H9 (cell line): ENCODE measurements around the gene WLS. TPM values are rescaled to one million over a fixed set of nuclear protein-coding genes. Genes with fewer than 3 reads are reported as not detected.

ENCODE experiments used
- DNase-seq: peaks from one replicate; pipeline ENCODE4 v3.0.0-alpha.2; 2017
- H2AFZ ChIP-seq: one replicate; pipeline ENCODE4 v1.6.1; 2013; ENCODE audit warnings: mild to moderate bottlenecking, low read length, control low read depth, moderate library complexity
- H2AK5ac ChIP-seq: 2 replicates; pipeline ENCODE4 v1.6.1; 2013; ENCODE audit warnings: low read length, control low read depth, mixed read lengths; ENCODE audit not compliant: insufficient read length
- H2BK120ac ChIP-seq: one replicate; pipeline ENCODE4 v1.6.1; 2013; ENCODE audit warnings: low read depth, mild to moderate bottlenecking, low read length, control low read depth, inconsistent platforms; ENCODE audit not compliant: poor library complexity, severe bottlenecking
- H2BK12ac ChIP-seq: 2 replicates; pipeline ENCODE4 v1.6.1; 2013; ENCODE audit warnings: low read length, control low read depth, mixed read lengths, low read depth; ENCODE audit not compliant: insufficient read length
- H2BK15ac ChIP-seq: 2 replicates; pipeline ENCODE4 v1.6.1; 2013; ENCODE audit warnings: low read depth, low read length, control low read depth
- H2BK20ac ChIP-seq: one replicate; pipeline ENCODE4 v1.6.1; 2013; ENCODE audit warnings: low read depth, mild to moderate bottlenecking, low read length, control low read depth, inconsistent platforms; ENCODE audit not compliant: poor library complexity, severe bottlenecking
- H2BK5ac ChIP-seq: 2 replicates; pipeline ENCODE4 v1.6.1; 2013; ENCODE audit warnings: low read length, control low read depth, mixed read lengths; ENCODE audit not compliant: insufficient read length
- H3K14ac ChIP-seq: 2 replicates; pipeline ENCODE4 v1.6.1; 2013; ENCODE audit warnings: low read length, control low read depth; ENCODE audit not compliant: insufficient read depth
- H3K18ac ChIP-seq: 2 replicates; pipeline ENCODE4 v1.6.1; 2013; ENCODE audit warnings: low read depth, mild to moderate bottlenecking, mixed read lengths, low read length, control low read depth; ENCODE audit not compliant: insufficient read length
- H3K23ac ChIP-seq: 2 replicates; pipeline ENCODE4 v1.6.1; 2013; ENCODE audit warnings: low read length, control low read depth, mixed read lengths, low read depth; ENCODE audit not compliant: insufficient read length
- H3K23me2 ChIP-seq: 2 replicates; pipeline ENCODE4 v1.6.1; 2013; ENCODE audit warnings: low read depth, mild to moderate bottlenecking, mixed read lengths, low read length, control low read depth; ENCODE audit not compliant: insufficient read length, poor library complexity, severe bottlenecking
- H3K27ac ChIP-seq: 2 replicates; pipeline ENCODE4 v1.5.1; 2013; ENCODE audit warnings: low read length, control low read depth, mixed read lengths, low read depth; ENCODE audit not compliant: insufficient read length
- H3K27me3 ChIP-seq: 2 replicates; pipeline ENCODE4 v1.6.1; 2013; ENCODE audit warnings: low read length, control low read depth, inconsistent platforms; ENCODE audit not compliant: insufficient read depth
- H3K4ac ChIP-seq: 2 replicates; pipeline ENCODE4 v1.6.1; 2013; ENCODE audit warnings: low read depth, mild to moderate bottlenecking, control low read depth, inconsistent platforms, low read length, moderate library complexity
- H3K4me1 ChIP-seq: 2 replicates; pipeline ENCODE4 v1.6.1; 2013; ENCODE audit warnings: low read length, control low read depth, inconsistent platforms; ENCODE audit not compliant: insufficient read depth
- H3K4me2 ChIP-seq: 2 replicates; pipeline ENCODE4 v1.6.1; 2013; ENCODE audit warnings: low read length, control low read depth, mixed read lengths; ENCODE audit not compliant: insufficient read length, insufficient read depth
- H3K56ac ChIP-seq: 2 replicates; pipeline ENCODE4 v1.6.1; 2013; ENCODE audit warnings: low read depth, mild to moderate bottlenecking, mixed read lengths, low read length, control low read depth; ENCODE audit not compliant: insufficient read length
- H3K79me1 ChIP-seq: 2 replicates; pipeline ENCODE4 v1.6.1; 2013; ENCODE audit warnings: low read depth, mild to moderate bottlenecking, moderate library complexity, low read length, control low read depth, inconsistent platforms; ENCODE audit not compliant: insufficient read depth, poor library complexity, severe bottlenecking
- H3K79me2 ChIP-seq: 2 replicates; pipeline ENCODE4 v1.6.1; 2013; ENCODE audit warnings: low read length, control low read depth, inconsistent platforms; ENCODE audit not compliant: insufficient read depth
- H3K9ac ChIP-seq: 2 replicates; pipeline ENCODE4 v1.6.1; 2013; ENCODE audit warnings: low read length, control low read depth, mixed read lengths; ENCODE audit not compliant: insufficient read length; ENCODE audit errors: extremely low read depth
- H3K9me3 ChIP-seq: one replicate; pipeline ENCODE4 v1.6.1; 2013; ENCODE audit warnings: low read depth, low read length, inconsistent platforms; ENCODE audit not compliant: control insufficient read depth
- H3T11ph ChIP-seq: one replicate; pipeline ENCODE4 v1.6.1; 2013; ENCODE audit warnings: mild to moderate bottlenecking, low read length, control low read depth, inconsistent platforms
- H4K20me1 ChIP-seq: one replicate; pipeline ENCODE4 v1.6.1; 2013; ENCODE audit not compliant: control insufficient read depth, insufficient read length, insufficient read depth
- H4K5ac ChIP-seq: 2 replicates; pipeline ENCODE4 v1.6.1; 2013; ENCODE audit warnings: low read depth, mild to moderate bottlenecking, mixed read lengths, low read length, control low read depth; ENCODE audit not compliant: insufficient read length
- H4K8ac ChIP-seq: replicated peaks from 2 replicates; pipeline ENCODE4 v1.6.1; 2013; ENCODE audit warnings: low read length, control low read depth, mixed read lengths, low read depth; ENCODE audit not compliant: insufficient read length
- H4K91ac ChIP-seq: 2 replicates; pipeline ENCODE4 v1.6.1; 2013; ENCODE audit warnings: low read depth, mild to moderate bottlenecking, moderate library complexity, mixed read lengths, low read length, control low read depth; ENCODE audit not compliant: insufficient read length
- H3K27ac Mint-ChIP-seq, 3 experiments: 2 replicates in 2 of 3; 3 replicates in 1 of 3; pipeline ENCODE4 v1.8.0; 2020 to 2021; ENCODE audit warnings: mixed read lengths in 3 of 3, mild to moderate bottlenecking in 1 of 3, moderate library complexity in 1 of 3
- H3K27me3 Mint-ChIP-seq: 2 replicates; pipeline ENCODE4 v1.8.0; 2021; ENCODE audit warnings: low read depth, mild to moderate bottlenecking, moderate library complexity, mixed read lengths
- H3K36me3 Mint-ChIP-seq, 3 experiments: 2 replicates in 2 of 3; 3 replicates in 1 of 3; pipeline ENCODE4 v1.8.0; 2020 to 2021; ENCODE audit warnings: low read depth in 3 of 3, mixed read lengths in 3 of 3; ENCODE audit not compliant: insufficient read depth in 1 of 3
- H3K4me1 Mint-ChIP-seq, 2 experiments: 2 replicates each; pipeline ENCODE4 v1.8.0; 2020; ENCODE audit warnings: mixed read lengths in 2 of 2
- H3K4me3 Mint-ChIP-seq, 2 experiments: 2 replicates in 1 of 2; 3 replicates in 1 of 2; pipeline ENCODE4 v1.8.0; 2020 to 2021; ENCODE audit warnings: mild to moderate bottlenecking in 2 of 2, mixed read lengths in 2 of 2, moderate library complexity in 1 of 2
- H3K9me3 Mint-ChIP-seq, 2 experiments: 2 replicates in 1 of 2; 3 replicates in 1 of 2; pipeline ENCODE4 v1.8.0; 2020; ENCODE audit warnings: mild to moderate bottlenecking in 2 of 2, mixed read lengths in 2 of 2, moderate library complexity in 1 of 2
- WGBS: extraction: QIAGEN DNeasy Blood & Tissue Kit; methylation state at CpG from one replicate; pipeline ENCODE4 v1.1.7; 2013; ENCODE audit warnings: missing lambda C conversion rate, low lambda C conversion rate, mixed read lengths; ENCODE audit not compliant: insufficient read length; ENCODE audit errors: extremely low coverage; 5-methylcytosine and 5-hydroxymethylcytosine counted together
- total RNA-seq: library from RNA; stranded (reverse); gene quantifications from 2 replicates; pipeline ENCODE4 v1.2.1, GENCODE V29; 2021
- TF ChIP-seq, protein P1 (sequence below): fragments of 200-600 bp; sonication (generic); conservative IDR thresholded peaks from 3 replicates; pipeline ENCODE4 v1.8.0; 2021; ENCODE audit warnings: antibody characterized with exemption, mild to moderate bottlenecking

The WLS gene
- total RNA-seq, 1 experiment from 2014 or later = 0.94 TPM

DNA sequence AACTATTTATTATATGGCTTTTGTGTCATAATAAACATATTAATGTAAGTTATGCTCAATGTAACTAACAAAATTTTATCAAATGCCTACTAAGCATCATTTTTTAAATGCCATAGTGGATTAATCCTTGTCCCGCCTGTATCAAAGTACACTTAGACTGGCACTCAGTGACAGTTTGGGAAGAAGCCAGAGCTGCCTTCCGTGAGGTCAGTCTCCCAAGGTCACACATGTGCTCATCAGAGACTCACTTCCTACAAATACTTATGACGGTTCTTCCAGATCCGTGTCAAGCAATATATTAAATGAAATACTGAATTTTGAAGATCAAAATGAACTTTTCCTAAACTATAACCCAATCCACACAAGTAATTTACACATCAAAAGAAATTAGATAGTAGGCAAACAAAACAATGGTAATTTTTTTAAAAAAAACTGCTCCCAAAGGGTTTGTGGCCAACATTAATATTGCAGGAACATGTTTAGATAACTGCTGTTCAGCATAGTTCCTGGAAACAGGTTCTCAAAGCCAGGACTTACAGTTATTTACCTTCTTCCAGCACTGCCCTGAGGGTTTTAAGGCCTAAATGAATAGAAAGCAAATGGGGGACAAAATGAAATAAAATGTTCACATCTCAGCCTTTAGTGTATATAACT is 27.2 kb downstream of the WLS start:
- H3K27me3 Mint-ChIP-seq = peaks cover 16% of the 10 kb centered on the region
- TF ChIP-seq, protein P1, sequence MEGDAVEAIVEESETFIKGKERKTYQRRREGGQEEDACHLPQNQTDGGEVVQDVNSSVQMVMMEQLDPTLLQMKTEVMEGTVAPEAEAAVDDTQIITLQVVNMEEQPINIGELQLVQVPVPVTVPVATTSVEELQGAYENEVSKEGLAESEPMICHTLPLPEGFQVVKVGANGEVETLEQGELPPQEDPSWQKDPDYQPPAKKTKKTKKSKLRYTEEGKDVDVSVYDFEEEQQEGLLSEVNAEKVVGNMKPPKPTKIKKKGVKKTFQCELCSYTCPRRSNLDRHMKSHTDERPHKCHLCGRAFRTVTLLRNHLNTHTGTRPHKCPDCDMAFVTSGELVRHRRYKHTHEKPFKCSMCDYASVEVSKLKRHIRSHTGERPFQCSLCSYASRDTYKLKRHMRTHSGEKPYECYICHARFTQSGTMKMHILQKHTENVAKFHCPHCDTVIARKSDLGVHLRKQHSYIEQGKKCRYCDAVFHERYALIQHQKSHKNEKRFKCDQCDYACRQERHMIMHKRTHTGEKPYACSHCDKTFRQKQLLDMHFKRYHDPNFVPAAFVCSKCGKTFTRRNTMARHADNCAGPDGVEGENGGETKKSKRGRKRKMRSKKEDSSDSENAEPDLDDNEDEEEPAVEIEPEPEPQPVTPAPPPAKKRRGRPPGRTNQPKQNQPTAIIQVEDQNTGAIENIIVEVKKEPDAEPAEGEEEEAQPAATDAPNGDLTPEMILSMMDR = no peak
- Histone ChIP-seq H2BK12ac (no peak overlapping the region), H3K14ac (no peak overlapping the region), H3K4ac (no peak overlapping the region), H4K20me1 (no peaks in the 10 kb centered on the region), H4K5ac (no peak overlapping the region), H3K79me1 (no peaks in the 10 kb centered on the region), H3K56ac (no peak overlapping the region), H4K8ac (no peak overlapping the region), H3K23ac (no peak overlapping the region), H3K9me3 (no peaks in the 10 kb centered on the region), H3K79me2 (no peaks in the 10 kb centered on the region), H2BK15ac (no peak overlapping the region), H3K27me3 (no peaks in the 10 kb centered on the region), H2AFZ (no peak overlapping the region), H2AK5ac (no peak overlapping the region), H3T11ph (no peak overlapping the region), H3K23me2 (no peaks in the 10 kb centered on the region), H3K9ac (no peak overlapping the region), H3K27ac (no peak overlapping the region), H3K4me1 (no peaks in the 10 kb centered on the region), H3K4me2 (no peak overlapping the region), H3K18ac (no peak overlapping the region), H2BK120ac (no peak overlapping the region), H2BK20ac (no peak overlapping the region), H4K91ac (no peak overlapping the region), H2BK5ac (no peak overlapping the region)
- WGBS = no CpG with 5 or more reads among the region's 4 CpGs
- DNase-seq = no peak
- H3K27ac Mint-ChIP-seq = no peak overlapping the region
- peaks cover 0 to 3% of the 10 kb centered on the region in 2 experiments; a peak in 1 of 4 replicates for H3K4me1 Mint-ChIP-seq
- no peaks in the 10 kb centered on the region for H3K9me3 Mint-ChIP-seq
- no peaks in the 10 kb centered on the region for H3K36me3 Mint-ChIP-seq
- H3K4me3 Mint-ChIP-seq = no peak overlapping the region
